Nephron (organoid): Measurements from ENCODE around the gene IL22.

Experiments used
- H3K27ac Mint-ChIP-seq, 3 experiments: 2 replicates each; pipeline ENCODE4 v1.8.0; 2020; ENCODE audit warnings: mixed read lengths in 3 of 3, mild to moderate bottlenecking in 2 of 3, moderate library complexity in 1 of 3
- H3K27me3 Mint-ChIP-seq: 2 replicates; pipeline ENCODE4 v1.8.0; 2021; ENCODE audit warnings: low read depth, mild to moderate bottlenecking, moderate library complexity, mixed read lengths
- H3K36me3 Mint-ChIP-seq: 2 replicates; pipeline ENCODE4 v1.8.0; 2020; ENCODE audit warnings: low read depth, mixed read lengths
- H3K4me1 Mint-ChIP-seq: 2 replicates; pipeline ENCODE4 v1.8.0; 2020; ENCODE audit warnings: mixed read lengths
- H3K4me3 Mint-ChIP-seq, 3 experiments: 2 replicates each; pipeline ENCODE4 v1.8.0; 2020; ENCODE audit warnings: mild to moderate bottlenecking in 3 of 3, mixed read lengths in 3 of 3, moderate library complexity in 2 of 3
- H3K9me3 Mint-ChIP-seq: 2 replicates; pipeline ENCODE4 v1.8.0; 2020; ENCODE audit warnings: mixed read lengths
- TF ChIP-seq, protein P1 (sequence below), 3 experiments: fragments of 200-600 bp; sonication (generic); IDR thresholded peaks; one replicate each; pipeline ENCODE4 v1.5.0; 2021; ENCODE audit warnings: antibody characterized with exemption in 3 of 3; ENCODE audit not compliant: unreplicated experiment in 3 of 3

Gene IL22

DNA sequence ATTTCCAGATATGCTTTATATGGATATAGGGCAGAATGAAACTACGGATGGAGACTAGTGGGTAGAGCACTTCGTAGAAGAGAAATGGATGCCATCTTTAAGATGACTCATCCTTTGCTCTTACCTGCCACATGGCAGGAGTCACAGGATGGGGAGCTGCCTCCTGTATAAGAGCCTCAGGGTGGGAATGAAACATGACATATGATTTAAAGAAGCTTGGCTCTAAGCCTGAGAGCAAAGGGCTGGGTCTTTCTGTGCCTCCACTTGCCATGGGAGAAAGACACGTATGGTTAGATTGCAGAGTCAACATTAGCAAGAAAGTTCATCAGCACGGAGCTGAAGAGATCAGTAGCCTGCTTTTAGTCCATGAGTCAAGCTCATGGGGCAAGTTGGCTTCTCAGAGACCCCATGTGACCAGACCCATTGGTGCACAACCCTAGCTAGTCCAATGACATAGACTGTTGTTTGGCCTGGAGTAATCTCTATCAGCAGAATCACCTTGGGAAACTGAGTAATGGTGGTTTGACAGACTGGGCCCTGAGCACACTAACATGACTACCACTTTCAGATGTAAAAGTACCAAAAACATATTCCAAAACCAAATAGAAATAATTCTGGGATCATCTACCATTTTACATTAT lies 38.1 kb upstream of the IL22 start:
- H3K36me3 Mint-ChIP-seq: peaks cover 5% of the 10 kb centered on the region
- H3K27me3 Mint-ChIP-seq: no peaks in the 10 kb centered on the region
- H3K4me1 Mint-ChIP-seq: peaks cover 37% of the 10 kb centered on the region
- H3K4me3 Mint-ChIP-seq: no peak overlapping the region
- H3K9me3 Mint-ChIP-seq: no peaks in the 10 kb centered on the region
- TF ChIP-seq, protein P1, sequence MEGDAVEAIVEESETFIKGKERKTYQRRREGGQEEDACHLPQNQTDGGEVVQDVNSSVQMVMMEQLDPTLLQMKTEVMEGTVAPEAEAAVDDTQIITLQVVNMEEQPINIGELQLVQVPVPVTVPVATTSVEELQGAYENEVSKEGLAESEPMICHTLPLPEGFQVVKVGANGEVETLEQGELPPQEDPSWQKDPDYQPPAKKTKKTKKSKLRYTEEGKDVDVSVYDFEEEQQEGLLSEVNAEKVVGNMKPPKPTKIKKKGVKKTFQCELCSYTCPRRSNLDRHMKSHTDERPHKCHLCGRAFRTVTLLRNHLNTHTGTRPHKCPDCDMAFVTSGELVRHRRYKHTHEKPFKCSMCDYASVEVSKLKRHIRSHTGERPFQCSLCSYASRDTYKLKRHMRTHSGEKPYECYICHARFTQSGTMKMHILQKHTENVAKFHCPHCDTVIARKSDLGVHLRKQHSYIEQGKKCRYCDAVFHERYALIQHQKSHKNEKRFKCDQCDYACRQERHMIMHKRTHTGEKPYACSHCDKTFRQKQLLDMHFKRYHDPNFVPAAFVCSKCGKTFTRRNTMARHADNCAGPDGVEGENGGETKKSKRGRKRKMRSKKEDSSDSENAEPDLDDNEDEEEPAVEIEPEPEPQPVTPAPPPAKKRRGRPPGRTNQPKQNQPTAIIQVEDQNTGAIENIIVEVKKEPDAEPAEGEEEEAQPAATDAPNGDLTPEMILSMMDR (IDR thresholded peaks at IDR 0.05; ENCODE audit: unreplicated experiment in 3 of 3): no peak
- peak overlapping the region in 2 of 3 experiments; percentile 42 to 94 for H3K27ac Mint-ChIP-seq

DNA sequence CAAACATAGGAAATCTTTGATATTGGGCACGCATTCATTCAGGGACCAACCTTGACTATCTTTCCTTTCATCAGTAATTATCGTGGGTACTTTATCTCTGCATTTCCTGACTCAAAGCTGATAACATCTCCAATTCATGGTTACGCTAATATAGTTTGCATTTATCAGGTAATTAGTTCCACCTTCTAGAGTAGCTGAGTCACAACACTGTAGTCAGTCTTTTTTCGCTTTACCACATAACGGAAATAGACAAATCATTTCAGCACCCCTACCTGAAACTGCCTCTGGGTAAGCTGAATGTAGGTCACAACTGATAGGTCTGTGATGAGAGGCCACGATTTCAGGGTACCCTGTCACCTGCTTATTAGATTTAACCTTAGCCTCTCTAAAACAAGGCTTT lies 36.7 kb upstream of the IL22 start:
- peaks cover 46% of the 10 kb centered on the region for H3K4me1 Mint-ChIP-seq
- H3K4me3 Mint-ChIP-seq: no peak overlapping the region
- no peaks in the 10 kb centered on the region for H3K27me3 Mint-ChIP-seq
- TF ChIP-seq, protein P1 (IDR thresholded peaks at IDR 0.05; ENCODE audit: unreplicated experiment in 3 of 3): no peak
- H3K9me3 Mint-ChIP-seq: no peaks in the 10 kb centered on the region
- peak overlapping the region in 1 of 3 experiments; percentile 94 for H3K27ac Mint-ChIP-seq
- peaks cover 5% of the 10 kb centered on the region for H3K36me3 Mint-ChIP-seq

DNA sequence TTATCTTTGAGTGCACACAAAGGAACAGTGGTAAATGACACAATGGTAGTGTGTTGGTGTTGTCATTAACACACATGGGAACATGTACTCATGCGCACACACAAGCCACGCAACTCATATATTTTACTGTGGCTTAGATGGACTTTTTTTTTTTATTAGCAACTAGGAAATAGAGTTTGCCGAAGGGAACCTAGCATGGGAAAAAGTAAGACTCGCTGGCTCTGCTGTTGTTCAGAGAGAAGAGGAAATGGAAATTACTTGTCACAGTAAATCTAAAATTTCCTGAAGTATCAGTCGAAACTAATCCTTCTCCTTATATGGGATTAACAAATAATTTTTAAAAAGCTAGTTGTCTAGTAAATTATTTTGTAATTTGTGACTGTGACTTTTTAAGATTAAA lies 33.7 kb upstream of the IL22 start:
- no peaks in the 10 kb centered on the region for H3K36me3 Mint-ChIP-seq
- H3K4me1 Mint-ChIP-seq: peaks cover 19% of the 10 kb centered on the region
- H3K4me3 Mint-ChIP-seq: no peak overlapping the region
- H3K9me3 Mint-ChIP-seq: no peaks in the 10 kb centered on the region
- H3K27ac Mint-ChIP-seq: peak overlapping the region in 2 of 3 experiments; percentile 45 to 75
- no peaks in the 10 kb centered on the region for H3K27me3 Mint-ChIP-seq
- TF ChIP-seq, protein P1 (IDR thresholded peaks at IDR 0.05; ENCODE audit: unreplicated experiment in 3 of 3): no peak

DNA sequence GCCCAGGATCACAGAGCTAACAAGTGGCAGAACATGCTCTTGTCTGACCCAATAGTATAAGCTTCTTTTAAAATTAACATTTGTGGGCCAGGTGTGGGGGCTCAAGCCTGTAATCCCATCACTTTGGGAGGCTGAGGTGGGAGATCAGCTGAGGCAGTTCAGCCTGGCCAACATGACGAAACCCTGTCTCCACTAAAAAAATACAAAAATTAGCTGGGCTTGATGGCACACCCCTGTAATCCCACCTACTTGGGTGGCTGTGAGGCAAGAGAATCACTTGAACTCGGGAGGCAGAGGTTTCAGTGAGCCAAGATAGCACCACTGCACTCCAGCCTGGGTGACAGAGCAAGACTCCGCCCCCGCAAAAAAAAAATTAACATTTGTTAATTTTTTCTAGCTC lies 33.0 kb upstream of the IL22 start:
- Mint-ChIP-seq H3K4me1 (peaks cover 21% of the 10 kb centered on the region), H3K27me3 (no peaks in the 10 kb centered on the region), H3K27ac (peak overlapping the region in 2 of 3 experiments; percentile 45 to 55), H3K4me3 (no peak overlapping the region), H3K36me3 (no peaks in the 10 kb centered on the region), H3K9me3 (no peaks in the 10 kb centered on the region)
- TF ChIP-seq, protein P1 (IDR thresholded peaks at IDR 0.05; ENCODE audit: unreplicated experiment in 3 of 3): no peak

DNA sequence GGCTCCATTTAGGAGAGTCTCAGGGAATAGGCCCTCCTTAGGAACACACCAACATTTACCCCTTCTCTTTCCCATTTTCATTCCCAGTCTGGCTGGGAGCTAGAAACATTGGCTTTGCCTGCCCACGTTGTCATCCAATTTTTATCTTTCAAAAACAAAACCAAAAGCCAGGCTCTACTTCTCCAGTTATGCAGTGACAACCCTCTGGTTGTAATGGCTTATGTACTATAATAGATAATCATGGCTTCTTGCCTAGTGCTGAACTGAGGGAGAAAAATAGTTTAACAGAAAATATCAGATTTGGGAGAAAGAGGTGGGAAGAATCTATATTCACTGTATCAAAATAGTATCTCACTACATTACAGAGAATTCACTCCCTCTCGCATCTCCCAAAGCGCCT lies 32.1 kb upstream of the IL22 start:
- TF ChIP-seq, protein P1 (IDR thresholded peaks at IDR 0.05; ENCODE audit: unreplicated experiment in 3 of 3): no peak
- no peak overlapping the region for H3K4me3 Mint-ChIP-seq
- no peaks in the 10 kb centered on the region for H3K36me3 Mint-ChIP-seq
- H3K9me3 Mint-ChIP-seq: no peaks in the 10 kb centered on the region
- peak overlapping the region in 2 of 3 experiments; percentile 45 to 55 for H3K27ac Mint-ChIP-seq
- H3K4me1 Mint-ChIP-seq: peaks cover 16% of the 10 kb centered on the region
- H3K27me3 Mint-ChIP-seq: no peaks in the 10 kb centered on the region
